Astrocyte of the spinal cord (primary cell): ENCODE data around the gene SLCO1A2.

Experiments used
- DNase-seq: peaks from one replicate; pipeline ENCODE4 v3.0.0; 2011; ENCODE audit warnings: low read depth, low spot score
- H3K4me3 ChIP-seq: 2 replicates; pipeline ENCODE4 v1.5.1; 2011; ENCODE audit warnings: low read depth, mild to moderate bottlenecking, low read length, moderate library complexity
- CTCF ChIP-seq: IDR thresholded peaks from 2 replicates; pipeline ENCODE4 v1.5.1; 2012; ENCODE audit warnings: low read depth, mild to moderate bottlenecking, low read length, inconsistent platforms
- in situ Hi-C: cut with HindIII; loops from 2 replicates; pipeline ENCODE4 v1.10.0; 2017; ENCODE audit warnings: low sequenced_read_pairs

SLCO1A2 gene

DNA sequence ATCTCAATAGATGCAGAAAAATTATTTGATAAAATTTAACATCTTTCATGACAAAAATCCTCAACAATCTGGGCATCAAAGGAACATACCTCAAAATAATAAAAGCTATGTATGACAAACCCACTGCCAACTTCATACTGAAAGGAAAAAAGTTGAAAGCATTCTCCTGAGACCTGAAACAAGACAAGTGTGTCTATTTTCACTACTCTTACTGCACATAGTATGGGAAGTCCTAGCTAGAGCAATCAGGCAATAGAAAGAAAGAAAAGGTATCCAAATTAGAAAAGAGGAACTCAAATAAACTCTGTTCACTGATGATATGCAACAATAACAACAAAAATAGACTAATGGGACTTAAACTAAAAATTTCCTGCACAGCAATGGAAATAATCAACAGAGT, 113.6 kb downstream of the SLCO1A2 start:
- no peak for TF ChIP-seq CTCF
- DNase-seq: no peak
- in situ Hi-C loops: no loop called here
- H3K4me3 ChIP-seq: no peak overlapping the region

DNA sequence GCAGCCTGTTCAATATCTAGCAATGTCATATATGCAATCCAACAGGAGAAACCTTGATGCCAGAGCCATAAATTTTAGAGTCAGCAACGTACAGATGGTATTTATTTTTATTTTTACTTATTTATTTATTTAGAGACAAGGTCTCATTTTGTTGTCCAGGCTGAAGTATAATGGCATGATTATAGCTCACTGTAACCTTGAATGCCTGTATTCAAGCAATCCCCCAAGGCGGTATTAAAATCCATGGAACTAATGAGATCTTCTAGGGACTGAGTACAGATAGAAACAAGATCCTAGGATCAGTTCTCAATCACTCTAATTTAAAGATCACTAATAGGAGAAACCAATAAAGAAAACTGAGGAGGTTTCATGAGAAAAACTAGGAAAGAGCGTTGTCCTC, 114.5 kb downstream of the SLCO1A2 start:
- no peak for DNase-seq
- TF ChIP-seq CTCF: no peak
- H3K4me3 ChIP-seq: no peak overlapping the region
- in situ Hi-C loops: no loop called here

DNA sequence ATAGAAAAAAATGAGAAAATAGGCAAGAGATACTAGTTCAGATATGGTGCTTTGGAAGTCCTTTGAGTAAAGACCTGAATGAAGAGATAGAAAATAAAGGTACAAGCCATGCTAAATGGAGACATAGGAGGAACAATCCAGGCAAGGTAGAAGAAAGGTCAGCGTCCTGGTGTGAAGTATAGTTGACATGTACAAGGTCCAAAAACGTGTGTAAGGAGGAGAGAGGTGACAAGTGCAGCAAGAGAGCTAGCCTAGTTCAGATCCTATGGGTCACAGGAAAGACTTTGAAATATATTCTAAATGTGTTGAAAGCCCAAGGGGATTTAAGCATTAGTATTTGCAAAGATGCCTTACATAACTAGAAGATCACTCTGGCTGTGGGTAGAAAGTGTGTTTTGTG, 115.5 kb downstream of the SLCO1A2 start:
- H3K4me3 ChIP-seq: no peak overlapping the region
- no peak for DNase-seq
- no peak for TF ChIP-seq CTCF
- in situ Hi-C loops: no loop called here
